NCI-H2196 treated with DMSO at 0.1 percent for 48 hours (cell line): ENCODE results near the gene ANKRD33.

ENCODE experiments used
- DNase-seq: peaks from one replicate; lab custom pipeline; 2025; ENCODE audit not compliant: unreplicated experiment; lab: John Stamatoyannopoulos, UW

Gene ANKRD33

GRCh38 chr12:51915951-51916350 lies 28.0 kb downstream of the ANKRD33 start:
- DNase-seq, result no peak

GRCh38 chr12:51917041-51917590 lies 29.2 kb downstream of the ANKRD33 start:
- DNase-seq, result no peak

DNA sequence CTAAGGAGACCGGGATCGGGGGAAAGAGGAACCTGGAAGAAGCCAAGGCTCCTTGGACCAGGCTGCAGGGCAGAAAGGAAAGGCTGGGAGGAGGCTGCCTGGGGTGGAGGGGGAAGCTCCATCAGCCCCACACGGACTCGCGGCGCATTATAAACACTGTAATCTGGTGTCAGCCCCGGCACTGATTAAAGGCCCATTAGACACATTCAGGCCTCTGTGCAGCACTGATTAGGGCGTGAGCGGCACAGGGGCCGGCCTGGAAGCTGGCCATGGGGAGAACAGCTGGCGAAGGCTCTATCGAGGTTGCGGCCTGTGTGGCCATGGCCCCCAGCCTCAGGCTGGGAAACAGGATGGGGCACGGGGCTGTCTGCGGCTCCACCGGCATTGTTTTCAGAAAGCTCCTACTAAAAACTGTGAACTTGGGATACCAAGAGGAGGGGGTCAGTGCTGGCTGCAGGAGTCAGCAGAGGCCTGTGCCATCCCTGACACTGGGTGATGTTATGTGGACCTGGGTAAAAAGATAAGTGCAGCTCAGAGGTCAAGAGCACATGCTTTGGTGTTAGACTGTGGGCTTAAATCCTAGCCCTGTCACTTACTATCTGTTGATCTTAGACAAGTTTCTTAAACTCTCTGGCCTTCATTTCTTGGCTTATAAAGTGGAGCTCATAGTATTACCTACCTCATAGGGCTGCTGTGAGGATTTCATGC lies 30.0 kb downstream of the ANKRD33 start:
- DNase-seq, result no peak

GRCh38 chr12:51920046-51920445 lies 32.1 kb downstream of the ANKRD33 start:
- DNase-seq, result no peak

DNA sequence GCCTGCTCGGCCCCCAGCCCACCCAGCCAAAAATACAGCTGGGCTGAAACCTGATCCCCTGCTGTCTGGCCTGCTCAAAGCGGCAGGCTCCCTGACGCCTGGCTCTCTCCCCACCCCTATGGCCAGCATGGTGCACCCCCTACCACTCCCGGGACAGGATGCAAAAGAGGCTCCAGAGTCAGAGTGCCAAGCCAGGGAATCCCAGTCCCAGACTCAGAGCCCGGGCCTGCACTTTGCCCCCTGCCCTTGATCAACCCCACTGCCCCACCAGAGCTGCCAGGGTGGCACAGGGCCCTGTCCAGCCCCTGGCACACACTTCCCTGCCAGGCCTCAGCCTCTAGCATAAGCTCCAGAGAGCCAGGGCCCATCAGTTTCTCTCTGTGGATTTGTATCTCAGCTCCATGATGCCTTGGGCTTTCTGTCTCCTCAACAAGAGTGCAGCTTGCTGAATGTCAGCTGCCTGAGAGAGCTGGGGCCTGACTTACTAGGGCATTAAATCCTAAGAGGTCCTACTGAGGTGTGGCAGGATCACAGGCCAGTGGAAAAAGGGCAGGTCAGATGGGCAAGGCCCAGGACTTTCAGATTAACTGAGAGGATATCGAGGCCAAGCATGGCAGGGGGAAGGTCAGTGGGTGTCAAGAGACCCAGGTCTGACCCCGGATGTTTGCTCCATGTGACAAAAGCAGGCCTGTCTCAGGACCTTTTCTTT lies 33.3 kb downstream of the ANKRD33 start:
- DNase-seq, result no peak

- DNase-seq, result no peak
Observed at GRCh38 chr12:51922146-51922545, 34.2 kb downstream of the ANKRD33 start.

DNA sequence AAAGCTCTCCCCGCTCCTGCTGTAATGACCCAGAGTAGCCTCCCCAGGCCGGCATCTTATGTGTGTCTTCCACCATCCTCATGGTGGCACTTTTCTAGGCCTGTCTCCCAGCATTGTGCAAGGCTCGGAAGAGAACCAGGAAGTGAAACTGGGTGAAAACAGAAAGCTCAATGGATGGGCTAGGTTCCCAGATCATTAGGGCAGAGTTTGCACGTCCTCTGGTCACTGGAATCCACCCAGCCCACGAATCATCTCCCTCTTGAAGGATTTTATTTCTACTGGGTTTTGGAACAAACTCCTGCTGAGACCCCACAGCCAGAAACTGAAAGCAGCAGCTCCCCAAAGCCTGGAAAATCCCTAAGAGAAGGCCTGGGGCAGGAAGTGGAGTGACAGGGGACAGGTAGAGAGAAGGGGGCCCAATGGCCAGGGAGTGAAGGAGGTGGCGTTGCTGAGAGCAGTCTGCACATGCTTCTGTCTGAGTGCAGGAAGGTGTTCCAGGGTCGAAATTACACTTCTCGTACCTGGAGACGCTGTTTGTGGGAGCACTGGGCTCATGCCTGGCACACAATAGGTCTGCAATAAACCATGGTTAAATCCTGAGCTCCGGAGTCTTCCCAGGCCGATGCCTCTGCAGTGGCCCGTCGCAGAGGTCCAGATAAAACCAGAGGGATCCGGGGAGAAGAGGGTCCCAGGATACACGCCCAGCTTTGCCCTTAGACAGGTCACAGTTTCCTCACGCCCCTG lies 35.0 kb downstream of the ANKRD33 start:
- no peak for DNase-seq

GRCh38 chr12:51923506-51924365 lies 35.8 kb downstream of the ANKRD33 start:
- DNase-seq, result no peak

DNA sequence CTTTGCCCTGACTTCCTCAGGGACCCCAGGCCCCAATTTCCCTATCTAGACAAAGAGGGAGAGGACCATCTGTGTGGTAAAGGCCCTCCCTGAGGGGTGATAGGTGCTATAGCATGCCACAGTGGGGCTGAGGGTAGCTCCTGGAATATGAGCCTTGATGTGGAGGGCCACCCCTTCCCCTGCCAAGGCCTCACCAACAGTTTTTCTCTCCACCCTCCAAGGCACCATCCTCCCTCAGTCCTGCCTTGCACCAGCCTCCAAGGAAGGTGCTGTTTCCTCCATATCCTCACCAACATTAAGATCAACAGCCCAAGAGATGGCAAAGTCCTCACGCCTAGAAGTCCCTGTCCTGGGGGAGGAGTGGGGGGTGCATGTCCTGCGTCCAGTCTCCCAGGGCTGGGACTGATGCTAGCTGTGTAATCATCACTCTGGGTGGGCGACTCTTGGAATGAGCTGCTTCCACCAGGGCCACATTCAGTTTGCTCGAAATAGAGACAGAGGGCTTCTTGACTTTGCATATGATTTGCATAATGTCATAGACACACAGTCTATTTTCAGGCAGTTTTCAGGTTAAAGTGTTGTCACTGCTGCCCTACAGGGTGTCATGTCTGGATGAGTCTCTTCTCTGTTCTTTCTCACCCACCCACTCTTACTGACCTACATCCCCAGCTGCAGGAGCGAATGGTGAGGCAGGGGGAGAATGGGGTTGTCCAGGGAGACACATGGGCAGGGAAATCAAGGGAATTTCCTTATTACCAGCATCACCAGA lies 36.8 kb downstream of the ANKRD33 start:
- no peak for DNase-seq

DNA sequence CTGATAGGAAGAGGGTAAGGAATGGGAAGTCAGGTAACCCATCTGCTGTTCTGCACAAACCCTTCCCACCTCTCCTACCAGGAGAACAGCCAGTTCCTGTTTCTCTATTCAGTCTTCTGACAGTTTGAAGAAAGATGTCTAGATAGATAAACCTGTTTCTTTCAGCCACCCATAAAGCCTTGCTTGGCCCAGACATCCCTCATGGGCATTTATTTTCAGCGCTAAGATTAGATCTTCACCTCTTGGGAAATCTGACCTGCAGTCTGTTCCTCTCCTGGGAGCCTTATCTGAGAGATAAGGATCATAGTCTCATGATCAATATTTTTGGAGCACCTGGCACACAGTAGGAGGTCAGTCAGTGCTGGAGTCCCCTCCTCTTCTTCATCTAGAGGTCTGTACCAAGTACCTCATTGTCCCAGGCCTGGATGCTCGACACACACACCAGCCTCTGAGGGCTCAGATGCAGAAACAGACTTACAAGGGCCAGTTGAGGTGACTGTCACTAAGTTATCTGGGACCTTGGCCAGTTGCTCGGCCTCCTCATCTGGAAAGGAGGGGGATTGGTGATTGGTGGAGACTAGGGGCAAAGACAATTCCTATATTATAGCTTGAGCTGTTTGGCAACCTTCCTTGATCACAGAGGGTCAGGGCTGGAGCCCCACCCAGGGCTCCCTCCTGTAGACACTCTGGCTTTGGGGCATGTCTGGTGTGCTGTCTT lies 37.6 kb downstream of the ANKRD33 start:
- DNase-seq, result no peak

- no peak for DNase-seq
Observed at GRCh38 chr12:51926064-51926632, 38.2 kb downstream of the ANKRD33 start.

GRCh38 chr12:51926718-51927117 lies 38.8 kb downstream of the ANKRD33 start:
- DNase-seq, result no peak

DNA sequence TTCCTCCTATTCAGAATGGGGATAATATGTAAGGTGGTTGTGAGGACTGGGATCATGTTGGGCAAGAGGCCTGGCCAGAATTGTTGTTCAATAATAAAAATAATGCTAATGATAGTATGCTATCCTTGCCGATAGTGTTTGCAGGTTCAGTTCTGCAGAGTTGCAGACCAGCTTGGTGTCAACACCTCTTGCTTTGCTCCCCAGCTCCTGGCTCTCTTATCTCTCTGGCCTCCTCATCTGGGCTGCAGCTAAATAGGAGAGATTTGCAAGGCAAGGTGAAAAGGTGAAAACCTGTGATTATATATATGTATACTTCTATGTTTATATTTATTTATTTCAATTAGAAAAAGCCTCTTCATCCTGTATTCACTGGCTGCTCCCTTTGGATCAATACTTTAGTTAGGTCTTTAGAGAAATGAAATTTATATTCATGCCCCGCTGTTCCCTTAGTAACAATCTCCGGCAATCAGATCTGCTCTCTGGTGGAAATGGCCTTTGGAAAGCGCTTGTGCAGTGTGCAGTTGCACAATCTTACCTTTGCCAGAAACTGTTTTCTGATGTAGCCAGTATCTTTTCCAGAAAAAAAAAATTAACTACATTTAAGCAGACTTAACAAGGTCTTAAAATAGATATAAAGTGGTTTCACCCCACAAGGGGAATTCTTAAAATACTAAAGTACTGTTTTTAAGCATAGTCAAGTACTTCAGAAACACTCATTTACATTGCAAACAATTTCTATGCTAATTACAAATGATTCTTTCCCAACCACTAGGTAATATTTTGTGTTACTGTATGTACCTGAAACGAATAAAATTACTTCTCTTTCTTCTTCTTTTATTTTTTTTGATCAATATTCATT lies 44.5 kb downstream of the ANKRD33 start:
- no peak for DNase-seq

- no peak for DNase-seq
Observed at GRCh38 chr12:51934080-51934479, 46.2 kb downstream of the ANKRD33 start.

GRCh38 chr12:51937926-51938325 lies 50.0 kb downstream of the ANKRD33 start:
- DNase-seq, result no peak

DNA sequence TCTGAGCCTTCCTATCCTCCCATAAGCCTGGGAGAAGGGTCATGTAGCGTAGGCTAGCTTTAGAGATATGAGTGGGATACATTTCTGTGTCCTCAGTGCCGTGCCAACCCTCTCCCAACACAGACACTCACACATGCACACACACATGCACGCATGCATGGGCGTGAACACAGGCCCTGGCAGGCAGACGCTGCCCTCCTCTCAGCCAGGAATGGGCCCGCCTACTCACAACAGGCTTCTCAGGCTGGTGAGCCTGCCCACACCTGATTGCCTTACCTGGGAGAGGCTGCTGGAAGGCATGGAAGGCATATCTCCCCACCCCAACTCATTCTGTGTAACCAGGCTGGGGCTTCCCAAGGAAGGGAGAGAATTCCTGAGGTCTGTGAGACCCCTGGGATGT lies 50.8 kb downstream of the ANKRD33 start:
- no peak for DNase-seq

GRCh38 chr12:51941011-51941581 lies 53.2 kb downstream of the ANKRD33 start:
- DNase-seq, result no peak
